Activated CD8-positive, alpha-beta memory T cell treated with anti-CD3 and anti-CD28 coated beads, Interleukin-2, amount 50 U/mL, for 24 hours (primary cell): ENCODE measurements around the gene IRAK2.

ENCODE experiments used
- DNase-seq: peaks from one replicate; pipeline ENCODE4 v3.0.0-alpha.2; 2020; ENCODE audit errors: extremely low read depth

IRAK2 gene

DNA sequence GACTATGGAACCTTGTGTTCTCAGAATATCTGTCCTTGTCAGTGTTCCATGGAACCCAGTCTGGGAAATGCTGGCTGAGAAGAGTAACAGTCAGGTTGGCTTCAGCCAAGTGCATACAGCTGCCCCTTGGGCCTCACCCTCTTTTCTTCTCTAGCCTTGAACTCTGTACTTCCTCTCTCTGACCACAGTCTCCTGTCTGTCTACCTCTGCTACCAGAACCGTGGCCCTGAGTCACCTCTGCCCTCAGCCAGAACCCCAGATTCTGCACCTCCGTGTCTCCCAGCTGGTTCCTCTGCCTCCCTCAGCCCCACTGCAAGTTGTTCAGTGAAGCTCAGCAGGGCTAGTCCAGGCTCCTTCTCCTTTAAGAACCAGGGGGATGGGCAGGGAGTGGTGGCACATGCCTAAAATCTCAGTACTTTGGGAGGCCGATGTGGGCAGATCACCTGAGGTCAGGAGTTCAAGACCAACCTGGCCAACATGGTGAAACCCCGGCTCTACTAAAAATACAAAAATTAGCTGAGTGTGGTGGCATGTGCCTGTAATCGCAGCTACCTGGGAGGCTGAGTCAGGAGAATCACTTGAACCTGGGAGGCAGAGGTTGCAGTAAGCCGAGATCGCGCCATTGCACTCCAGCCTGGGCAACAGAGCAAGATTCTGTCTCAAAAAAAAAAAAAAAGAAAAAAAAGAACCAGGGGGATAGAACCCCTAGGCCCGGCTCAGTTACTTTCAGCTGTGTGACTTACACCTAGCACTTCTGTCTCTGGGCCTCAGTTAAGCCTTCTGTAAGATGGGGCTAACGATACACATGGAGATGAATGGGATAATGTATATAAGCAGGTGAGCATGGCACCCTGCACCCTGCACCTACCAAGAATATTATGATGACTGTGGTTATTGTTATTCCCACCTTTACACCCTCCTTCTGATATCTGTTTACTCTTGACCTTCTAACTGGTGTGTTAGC lies 59.2 kb downstream of the IRAK2 start:
- DNase-seq, result no peak

DNA sequence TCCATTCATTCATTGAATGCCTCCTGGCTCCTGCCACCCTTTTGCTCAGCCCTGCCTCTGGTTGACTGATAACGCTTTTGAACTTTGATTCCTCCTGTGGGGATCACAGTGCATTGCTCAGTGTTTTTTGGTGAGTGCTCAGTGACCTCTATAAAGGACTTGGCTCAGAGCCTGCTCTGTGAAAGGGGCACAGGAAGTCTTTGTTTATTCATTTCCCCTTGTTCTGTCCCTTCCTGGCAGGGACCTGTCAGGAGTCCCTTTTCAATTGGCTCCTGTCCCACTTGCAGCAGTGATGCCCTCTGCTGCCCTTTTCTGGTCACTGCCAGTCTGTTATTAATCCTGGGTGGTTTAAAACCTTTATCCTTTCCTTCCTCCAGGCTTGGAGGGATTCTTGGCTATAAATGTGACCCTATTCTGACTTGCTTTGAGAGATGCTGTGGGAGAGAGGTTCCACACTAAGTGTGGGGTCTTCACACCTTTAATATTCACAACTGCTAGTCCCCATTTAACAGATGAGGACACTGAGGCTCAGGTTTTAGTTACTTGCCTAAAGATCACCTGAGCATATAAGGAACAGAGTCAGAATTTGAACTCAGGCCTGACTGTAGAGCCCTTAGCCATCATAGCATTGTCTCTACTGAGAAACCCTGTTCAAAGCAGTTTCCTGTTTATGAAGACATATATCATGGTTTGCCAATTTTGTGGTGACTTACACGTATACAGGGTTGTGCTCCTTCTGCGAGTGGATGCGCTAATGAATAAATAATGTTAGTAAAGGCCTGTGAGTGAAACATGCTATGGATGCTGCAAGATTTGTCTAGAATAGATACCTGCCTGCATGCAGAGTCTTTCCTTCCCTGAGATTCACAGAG lies 60.3 kb downstream of the IRAK2 start:
- DNase-seq, result no peak

DNA sequence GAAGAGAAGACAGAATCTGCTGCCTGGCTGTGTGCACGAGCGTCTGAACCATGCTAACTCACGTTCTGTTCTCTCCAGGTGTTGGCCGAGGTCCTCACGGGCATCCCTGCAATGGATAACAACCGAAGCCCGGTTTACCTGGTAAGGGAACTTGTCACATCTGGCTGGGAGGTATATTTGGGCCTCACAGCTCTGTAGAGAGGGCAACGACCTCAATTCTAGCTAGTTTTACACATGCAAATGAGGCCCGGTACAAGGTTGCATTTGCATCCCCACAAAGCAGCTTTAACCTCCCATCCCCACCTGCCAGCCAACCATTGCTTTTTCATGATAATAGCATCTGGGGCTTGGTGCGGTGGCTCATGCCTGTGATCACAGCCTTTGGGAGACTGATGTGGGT lies 61.6 kb downstream of the IRAK2 start:
- DNase-seq, result no peak

DNA sequence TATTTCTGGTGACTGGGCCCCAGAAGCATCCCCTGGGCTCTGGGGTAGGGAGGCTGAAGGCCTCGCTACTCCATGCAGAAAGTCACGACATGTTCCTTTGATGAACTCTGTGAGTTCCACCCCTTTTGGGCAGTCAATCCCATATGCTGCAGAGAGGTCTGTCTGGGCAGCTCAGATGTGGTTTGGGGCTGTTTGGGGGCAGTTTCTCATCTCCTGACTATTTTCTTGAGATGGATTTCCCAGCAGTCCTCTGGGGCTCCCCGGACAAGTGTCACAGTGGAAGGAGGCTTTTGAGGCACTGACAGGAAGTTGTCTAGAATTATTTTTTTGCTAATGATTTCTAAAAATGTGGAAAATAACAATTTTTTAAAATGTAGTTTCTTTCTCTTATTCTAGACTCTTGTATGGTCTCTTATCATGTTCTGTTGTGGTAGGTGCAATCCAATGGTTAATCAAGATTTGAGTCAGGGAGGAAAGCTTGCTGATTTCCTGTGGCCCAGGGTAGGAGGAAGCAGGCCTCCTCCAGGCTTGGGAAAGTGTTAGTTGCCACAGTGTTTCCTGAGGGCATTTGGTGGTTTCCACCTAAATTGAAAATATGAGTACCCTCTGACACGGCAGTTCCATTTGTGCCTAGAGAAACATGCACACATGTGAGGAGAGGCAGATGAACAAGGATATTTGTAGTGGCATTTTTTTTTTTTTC lies 63.7 kb downstream of the IRAK2 start:
- no peak for DNase-seq

DNA sequence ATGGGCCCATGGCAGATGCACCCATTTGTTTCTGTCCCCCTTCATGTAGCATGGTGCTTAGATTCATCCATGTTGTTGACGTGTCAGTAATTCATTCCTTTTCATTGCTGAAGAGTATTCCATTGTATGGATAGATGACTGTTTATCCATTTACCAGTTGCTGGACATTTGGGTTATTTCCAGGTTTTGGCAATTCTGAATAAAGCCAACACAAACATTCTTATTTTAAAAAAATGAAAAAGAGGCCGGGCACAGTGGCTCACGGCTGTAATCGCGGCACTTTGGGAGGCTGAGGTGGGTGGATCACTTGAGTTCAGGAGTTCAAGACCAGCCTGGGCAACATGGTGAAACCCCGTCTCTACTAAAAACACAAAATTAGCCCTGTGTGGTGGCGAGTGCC lies 64.9 kb downstream of the IRAK2 start:
- DNase-seq, result no peak

DNA sequence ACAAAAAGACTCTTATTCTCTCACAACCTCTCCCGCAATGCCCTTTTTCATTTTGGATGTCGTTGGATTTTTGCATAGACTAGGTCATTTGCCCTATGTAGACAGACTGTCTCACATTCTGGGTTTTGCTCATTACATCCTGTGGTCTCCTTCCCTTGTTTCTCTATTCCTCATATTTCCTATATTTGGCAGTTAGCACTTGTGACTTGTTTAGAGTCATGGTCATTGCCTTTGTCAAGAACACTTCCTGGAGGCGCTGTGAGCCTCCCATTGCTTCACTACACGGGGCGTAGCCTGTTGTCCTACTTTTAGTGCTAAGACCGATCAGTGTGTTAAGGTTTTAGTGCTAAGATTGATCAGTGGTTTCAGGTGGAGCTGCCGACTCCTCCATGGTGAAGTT lies 67.4 kb downstream of the IRAK2 start:
- no peak for DNase-seq

DNA sequence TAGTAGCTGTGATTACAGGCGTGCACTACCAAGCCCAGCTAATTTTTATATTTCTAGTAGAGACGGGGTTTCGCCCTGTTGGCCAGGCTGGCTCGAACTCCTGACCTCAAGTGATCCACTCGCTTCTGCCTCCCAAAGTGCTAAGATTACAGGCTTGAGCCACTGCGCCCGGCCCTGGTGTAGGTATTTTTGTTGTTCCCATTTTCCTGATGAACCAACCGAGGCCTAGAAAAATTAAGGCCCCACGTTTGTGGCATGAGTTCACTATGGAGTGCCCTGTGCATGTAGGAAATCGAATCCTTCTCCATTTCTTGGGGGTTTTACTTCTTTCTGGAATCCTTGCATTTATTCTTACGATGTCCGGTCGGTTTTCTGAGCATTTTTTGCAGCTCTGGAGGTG lies 69.3 kb downstream of the IRAK2 start:
- DNase-seq, result no peak

DNA sequence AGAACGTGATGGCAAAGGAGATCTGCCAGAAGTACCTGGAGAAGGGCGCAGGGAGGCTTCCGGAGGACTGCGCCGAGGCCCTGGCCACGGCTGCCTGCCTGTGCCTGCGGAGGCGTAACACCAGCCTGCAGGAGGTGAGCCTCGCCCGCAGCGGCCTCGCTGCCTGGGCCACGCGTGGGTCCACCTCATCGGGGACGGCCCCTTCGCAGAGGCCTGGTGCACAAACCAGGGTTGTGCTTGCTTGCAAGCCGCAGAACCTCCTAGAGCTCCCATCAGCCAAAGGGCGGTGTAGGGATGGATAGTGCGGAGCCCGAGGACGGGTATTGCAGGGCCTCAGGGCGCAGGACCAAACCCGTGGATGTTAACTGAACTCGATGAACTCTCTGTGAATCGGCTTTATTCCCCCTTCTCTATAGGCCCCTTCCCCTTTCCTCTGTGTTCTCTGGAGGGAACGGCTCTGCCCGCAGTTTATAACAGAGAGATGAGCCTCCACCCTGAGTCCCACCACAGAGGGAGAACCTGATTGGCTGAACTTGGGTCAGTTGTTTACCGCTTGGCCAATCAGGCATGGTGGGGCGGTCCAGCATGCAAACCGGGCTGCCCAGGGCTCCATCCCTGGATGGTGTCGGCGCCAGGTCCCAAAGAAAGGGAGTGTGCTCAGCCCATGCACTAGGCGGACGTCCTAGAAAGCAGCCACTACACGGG lies 70.0 kb downstream of the IRAK2 start:
- DNase-seq, result no peak

DNA sequence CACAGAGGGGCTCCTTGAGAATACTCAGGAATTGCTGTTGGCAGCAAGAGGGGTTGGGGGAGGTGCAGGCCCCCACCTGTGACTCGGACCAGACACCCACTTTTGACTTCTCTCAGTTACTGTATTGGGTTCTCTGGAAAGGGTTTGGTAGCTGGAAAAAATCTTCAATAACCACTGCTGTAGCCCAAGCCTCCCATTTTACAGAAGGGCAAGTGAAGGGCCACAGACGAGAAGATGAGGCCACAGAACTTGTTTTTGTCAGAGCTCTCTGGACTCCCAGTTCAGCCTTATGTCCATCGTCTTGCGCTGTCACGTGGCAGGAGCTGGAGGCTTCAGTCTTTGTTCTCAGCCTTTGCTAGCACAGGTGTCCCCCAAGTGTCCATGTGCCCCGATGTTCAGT lies 70.8 kb downstream of the IRAK2 start:
- DNase-seq, result no peak

DNA sequence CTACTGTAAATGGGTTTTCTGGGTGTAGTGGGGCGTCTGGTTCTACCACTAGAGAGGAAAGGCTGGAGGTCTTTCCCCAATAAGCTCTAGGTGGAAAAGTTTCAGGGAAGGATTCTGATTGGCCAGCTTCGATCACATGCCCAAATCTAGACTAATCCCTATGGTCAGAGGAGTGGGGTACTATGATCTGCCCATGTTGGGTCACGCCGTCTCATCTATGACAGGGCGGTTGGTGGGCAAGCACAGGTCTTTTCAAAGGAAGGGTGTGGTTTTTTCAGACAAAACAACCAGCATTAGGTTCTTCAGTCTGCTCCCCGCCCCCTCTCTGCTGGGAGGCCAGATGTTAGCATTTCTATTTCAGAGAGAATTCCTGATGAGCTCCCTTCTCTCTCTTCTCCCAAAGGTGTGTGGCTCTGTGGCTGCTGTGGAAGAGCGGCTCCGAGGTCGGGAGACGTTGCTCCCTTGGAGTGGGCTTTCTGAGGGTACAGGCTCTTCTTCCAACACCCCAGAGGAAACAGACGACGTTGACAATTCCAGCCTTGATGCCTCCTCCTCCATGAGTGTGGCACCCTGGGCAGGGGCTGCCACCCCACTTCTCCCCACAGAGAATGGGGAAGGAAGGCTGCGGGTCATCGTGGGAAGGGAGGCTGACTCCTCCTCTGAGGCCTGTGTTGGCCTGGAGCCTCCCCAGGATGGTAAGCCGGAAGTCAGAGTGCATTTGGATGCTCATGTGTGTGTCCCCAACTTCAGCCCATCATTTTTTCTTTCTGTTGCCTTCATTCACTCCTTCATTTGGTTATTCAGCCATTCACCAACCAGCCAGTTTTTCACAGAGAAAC lies 73.8 kb downstream of the IRAK2 start:
- DNase-seq, result no peak

DNA sequence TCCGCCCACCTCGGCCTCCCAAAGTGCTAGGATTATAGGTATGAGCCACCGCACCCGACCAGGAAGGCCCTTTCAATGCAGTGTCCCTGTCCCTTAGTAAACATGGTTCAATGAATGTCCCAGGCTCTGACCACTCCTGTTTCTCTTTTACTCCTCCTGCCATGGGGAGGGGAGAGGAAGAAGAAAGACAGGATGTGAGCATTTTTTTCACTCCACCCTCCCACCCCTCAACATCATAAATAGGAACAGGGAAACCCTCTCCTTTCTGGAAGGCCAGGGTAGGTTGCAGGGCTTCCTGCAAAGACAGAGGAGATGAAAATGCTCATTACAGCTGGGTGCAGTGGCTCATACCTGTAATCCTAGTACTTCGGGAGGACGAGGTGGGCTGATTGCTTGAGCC lies 76.1 kb downstream of the IRAK2 start:
- DNase-seq, result no peak

DNA sequence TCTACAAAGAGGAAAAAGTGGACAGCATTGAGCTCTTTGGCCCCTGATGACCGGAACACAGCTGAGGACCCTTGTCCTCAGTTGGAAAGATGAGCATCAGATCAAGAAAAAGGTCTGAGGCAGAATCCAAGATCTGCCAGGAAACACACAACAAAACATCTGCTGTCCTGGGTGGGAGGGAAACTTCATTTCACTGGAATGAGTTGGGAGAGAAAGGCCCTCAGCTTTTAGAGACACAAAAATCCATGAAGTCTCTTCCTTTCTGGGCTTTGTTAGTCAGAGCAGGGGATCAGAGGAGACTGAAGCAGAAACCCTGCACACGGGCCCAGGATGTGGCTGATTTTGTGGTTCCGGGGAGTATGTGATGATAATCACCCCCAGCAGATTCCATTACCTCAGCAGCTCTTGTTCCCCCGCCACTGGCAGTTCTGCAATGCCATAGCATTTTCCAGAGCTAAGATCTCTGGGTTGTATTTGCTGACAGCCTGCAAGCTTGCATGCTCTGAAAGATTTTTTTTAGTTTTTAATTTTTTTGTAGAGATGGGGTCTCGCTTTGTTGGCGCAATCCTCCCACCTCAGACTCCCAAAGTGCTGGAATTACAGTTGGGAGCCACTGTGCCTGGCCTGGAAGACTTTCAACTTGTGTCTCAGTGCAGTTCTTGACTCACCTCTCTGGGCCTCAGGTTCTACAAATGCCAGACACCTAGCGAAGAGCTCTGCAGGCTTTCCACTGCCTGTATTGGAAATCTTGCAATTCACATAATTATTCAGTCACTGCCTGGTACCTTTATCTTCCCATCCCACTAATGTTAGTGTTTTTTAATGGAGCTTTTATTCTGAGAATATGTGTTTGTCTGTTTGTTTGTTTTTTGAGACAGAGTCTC lies 77.7 kb downstream of the IRAK2 start:
- DNase-seq, result no peak

DNA sequence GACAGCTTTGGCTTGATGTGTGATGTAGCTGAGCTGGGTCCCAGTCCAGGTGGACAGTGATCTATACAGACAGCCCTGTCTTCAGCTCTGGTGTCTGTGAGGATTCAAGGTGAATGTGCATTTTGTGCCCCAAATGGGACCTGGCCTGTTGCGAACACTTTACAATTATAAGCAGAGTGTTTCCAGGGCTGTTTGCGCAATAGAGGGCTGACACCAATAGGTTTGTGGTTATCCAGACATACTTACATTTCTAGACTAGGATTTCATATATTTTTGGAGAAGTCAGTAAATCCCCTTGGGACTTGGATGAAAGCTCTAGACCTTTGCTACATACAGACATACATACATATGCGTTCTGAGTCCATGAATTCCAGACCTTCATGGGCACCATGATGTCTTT lies 79.3 kb downstream of the IRAK2 start:
- no peak for DNase-seq

DNA sequence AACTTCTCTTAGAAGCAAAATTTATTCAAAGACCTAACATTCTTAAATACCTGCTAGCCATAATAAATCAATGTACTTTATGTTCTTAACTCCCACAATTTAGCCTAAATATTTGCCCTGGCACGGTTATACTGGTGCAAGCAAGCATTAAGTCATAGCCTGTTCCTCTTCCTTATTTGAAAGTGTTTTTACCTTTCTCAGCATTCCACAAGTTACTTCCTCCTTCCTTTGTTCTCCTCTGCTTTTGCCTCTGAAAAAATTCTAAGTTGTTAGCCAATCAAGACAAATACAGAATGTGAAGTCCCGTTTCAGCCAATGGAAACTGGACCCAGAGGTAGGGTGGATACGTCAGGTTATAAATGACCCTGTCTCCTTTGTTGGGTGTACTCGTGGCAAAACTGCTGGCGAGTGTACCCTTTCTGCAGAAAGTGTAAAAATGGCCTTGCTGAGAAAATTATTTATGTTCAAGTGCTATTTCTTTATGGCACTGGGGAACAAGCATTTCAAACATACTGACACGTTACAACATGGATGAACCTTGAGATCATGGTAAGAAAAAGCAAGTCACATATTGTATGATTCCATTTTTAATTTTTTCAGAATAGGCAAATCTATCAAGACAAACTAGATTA lies 80.5 kb downstream of the IRAK2 start:
- no peak for DNase-seq

DNA sequence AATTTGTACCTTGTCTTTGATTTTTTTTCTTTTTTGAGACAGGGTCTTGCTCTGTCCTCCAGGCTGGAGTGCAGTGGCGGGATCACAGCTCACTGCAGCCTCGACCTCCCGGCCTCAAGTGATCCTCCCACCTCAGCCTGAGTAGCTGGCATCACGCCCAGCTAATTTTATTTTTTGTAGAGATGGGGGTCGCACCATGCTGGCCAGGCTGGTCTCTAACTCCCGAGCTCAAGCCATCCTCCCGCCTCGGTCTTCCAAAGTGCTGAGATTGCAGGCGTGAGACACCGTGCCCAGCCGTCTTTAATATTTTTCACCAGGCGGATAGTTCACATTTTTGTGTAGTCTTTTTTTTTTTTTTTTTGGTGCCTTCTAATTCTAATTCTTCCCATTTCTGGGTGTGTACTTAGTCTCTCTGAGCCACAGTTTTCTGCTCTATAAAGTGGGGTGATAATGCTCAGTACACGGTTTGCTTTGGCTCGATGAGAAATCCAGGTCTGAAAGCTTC lies 83.0 kb downstream of the IRAK2 start:
- no peak for DNase-seq

DNA sequence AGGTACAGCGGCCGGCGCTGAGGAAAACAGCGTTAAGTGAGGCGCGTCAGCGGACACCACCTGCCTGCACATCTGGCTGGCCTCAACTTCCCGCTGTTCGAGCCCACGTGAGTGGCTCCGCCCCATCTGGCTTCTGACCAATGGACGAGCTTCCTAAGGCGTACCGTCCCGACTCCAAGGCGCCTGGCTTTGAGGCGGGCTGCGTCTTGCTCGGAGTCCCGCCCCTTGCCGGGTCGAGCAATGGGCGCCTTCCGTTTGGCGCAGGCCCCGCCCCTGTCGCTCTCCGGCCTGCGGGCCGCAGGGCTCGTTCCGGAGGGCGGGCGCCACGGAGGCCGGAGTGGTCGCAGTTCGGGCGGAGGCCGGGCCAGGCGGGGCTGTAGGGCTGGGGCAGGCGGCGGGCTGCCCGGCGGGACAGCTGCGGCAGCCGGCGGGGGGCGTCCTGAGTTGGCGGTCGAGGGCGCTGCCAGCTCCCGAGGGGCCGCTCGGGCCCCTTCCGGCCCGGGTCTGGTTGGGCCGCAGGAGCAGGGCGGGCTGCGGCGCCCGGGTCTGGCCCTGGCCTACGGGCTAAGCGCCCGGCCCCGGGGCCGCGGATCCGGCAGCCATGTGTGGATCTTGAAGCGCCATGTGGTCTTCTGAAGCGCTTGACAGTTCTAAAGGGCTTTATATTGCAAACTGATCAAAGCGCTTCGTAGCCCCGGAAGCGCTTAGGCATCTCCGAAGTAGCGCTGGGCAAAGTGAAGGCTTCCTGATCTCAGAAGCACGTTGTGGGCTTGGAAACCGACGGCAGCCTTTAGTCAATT lies 83.7 kb downstream of the IRAK2 start, which contains the start of gene TATDN2:
Gene TATDN2, plus strand, starts transcription at position 276 of the 800 bp plus-strand sequence. CDS start 742 bp downstream, outside the sequence.
- DNase-seq, result peak; percentile 84

DNA sequence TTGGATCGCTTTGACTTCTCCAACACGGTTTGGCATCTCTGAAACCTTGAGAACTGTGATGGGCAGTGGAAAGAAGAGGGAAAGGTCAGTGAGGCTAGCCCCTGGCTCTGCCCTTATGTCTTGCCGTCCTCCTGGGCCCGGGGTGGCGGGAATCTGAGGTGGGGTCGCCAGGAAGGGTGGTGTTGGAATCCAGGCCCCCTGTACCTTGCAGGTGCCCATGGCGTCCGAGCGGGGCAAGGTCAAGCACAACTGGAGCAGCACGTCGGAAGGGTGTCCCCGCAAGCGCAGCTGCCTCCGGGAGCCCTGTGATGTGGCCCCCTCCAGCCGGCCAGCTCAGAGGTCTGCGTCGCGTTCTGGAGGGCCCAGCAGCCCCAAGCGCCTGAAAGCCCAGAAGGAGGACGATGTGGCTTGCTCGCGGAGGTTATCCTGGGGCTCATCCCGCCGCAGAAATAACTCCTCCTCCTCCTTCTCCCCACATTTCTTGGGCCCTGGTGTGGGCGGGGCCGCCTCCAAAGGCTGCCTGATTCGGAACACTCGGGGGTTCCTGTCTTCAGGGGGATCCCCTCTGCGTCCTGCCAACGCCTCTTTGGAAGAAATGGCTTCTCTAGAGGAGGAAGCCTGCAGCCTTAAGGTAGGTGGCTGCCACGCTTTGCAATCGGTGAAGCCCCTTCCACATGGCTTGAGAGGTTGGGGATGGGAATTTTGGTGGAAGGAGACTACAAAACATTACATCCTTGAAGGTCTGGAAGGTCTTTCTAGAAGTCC lies 84.4 kb downstream of the IRAK2 start:
- DNase-seq, result no peak
